Activated CD4-positive, alpha-beta memory T cell treated with anti-CD3 and anti-CD28 coated beads, Interleukin-2, amount 10 ng/mL, durations not matched to agents 7 days and 5 days (primary cell): ENCODE measurements around the gene ZAR1. TPM values are rescaled to one million over a fixed set of nuclear protein-coding genes. Genes with fewer than 3 reads are reported as not detected.

Experiments
- CTCF ChIA-PET: fragments of 350-600 bp; sonication (Branson Sonifier 250); formaldehyde crosslinking; loops from one replicate; lab custom pipeline; 2021; ENCODE audit warnings: antibody characterized with exemption, inconsistent platforms; lab: Charles Lee
- POLR2A ChIA-PET: fragments of 350-600 bp; sonication (Branson Sonifier 250); formaldehyde crosslinking; loops from one replicate; lab custom pipeline; 2021; ENCODE audit warnings: antibody characterized with exemption; lab: Charles Lee
- DNase-seq: peaks from one replicate; pipeline ENCODE4 v3.0.0-alpha.2; 2020
- H3K27ac Mint-ChIP-seq: one replicate; pipeline ENCODE4 v1.8.0; 2021; ENCODE audit warnings: mild to moderate bottlenecking, mixed read lengths
- H3K27me3 Mint-ChIP-seq: one replicate; pipeline ENCODE4 v1.8.0; 2021; ENCODE audit warnings: mixed read lengths
- H3K36me3 Mint-ChIP-seq: one replicate; pipeline ENCODE4 v1.8.0; 2021; ENCODE audit warnings: low read depth, mixed read lengths
- H3K4me1 Mint-ChIP-seq: one replicate; pipeline ENCODE4 v1.8.0; 2021; ENCODE audit warnings: mixed read lengths
- H3K4me3 Mint-ChIP-seq: one replicate; pipeline ENCODE4 v1.8.0; 2021; ENCODE audit warnings: mild to moderate bottlenecking, mixed read lengths
- H3K9me3 Mint-ChIP-seq: one replicate; pipeline ENCODE4 v1.8.0; 2021; ENCODE audit warnings: mixed read lengths
- total RNA-seq, 2 experiments: library from RNA; stranded (reverse); gene quantifications; one replicate each; pipeline ENCODE4 v1.2.3, GENCODE V29; 2021

The ZAR1 gene
- total RNA-seq, 2 experiments from 2014 or later, result not detected

DNA sequence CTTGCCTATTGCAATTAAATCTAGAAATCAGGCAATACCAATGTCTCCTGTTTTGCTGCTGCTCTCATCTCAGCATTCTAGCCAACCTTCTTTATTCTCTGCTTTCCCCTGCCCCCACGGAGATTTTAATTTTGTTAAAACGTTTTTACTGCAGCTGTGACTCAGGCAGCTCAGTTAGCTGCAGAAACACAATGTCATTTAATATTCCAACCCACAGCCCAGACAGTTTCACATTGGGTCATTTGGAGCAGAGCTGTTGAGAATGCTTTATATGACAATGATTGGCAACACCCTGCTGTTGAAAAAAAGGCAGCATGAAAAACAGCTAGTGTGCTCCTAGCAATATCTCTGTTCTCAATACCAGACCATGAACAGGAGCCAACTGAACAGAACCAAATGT, 19.5 kb upstream of the ZAR1 start:
- Mint-ChIP-seq H3K36me3 (no peaks in the 10 kb centered on the region), H3K27me3 (peaks cover 10% of the 10 kb centered on the region), H3K4me3 (no peak overlapping the region), H3K27ac (no peak overlapping the region), H3K4me1 (no peaks in the 10 kb centered on the region), H3K9me3 (no peaks in the 10 kb centered on the region)
- ChIA-PET POLR2A (no interaction called here), CTCF (no interaction called here)
- DNase-seq, result no peak

- Mint-ChIP-seq H3K36me3 (no peaks in the 10 kb centered on the region), H3K9me3 (no peaks in the 10 kb centered on the region), H3K4me3 (no peak overlapping the region), H3K4me1 (no peaks in the 10 kb centered on the region), H3K27me3 (peaks cover 15% of the 10 kb centered on the region), H3K27ac (no peak overlapping the region)
- POLR2A ChIA-PET, result no interaction called here
- CTCF ChIA-PET, result no interaction called here
- DNase-seq, result no peak
These were observed 17.3 kb upstream of the ZAR1 start for GRCh38 chr4:48472794-48473193.

DNA sequence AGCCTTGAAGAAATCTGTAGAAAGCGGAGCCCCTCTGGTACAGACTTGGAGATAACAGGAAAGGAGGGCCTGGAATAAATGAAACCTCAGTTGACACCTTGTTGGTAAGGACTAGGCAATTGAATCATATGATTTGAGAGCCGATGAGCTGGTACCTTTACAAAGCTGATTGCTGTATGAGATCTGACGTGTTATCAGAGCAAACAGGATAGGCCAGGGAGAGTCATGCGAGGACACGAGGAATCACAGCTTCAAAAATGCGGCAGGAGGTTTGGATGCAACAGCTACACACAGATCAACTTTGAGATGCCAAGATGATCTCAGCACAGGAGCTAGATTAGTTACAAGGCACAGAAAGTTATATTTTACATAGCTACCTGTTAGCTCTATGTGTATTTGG, 14.3 kb upstream of the ZAR1 start:
- no peak overlapping the region for H3K4me3 Mint-ChIP-seq
- ChIA-PET CTCF (interaction anchor here (1.3 kb wide), 1 partner anchor 469 kb away, joined by 3 read pairs; no protein-coding TSS in a partner anchor), POLR2A (no interaction called here)
- DNase-seq, result no peak
- H3K36me3 Mint-ChIP-seq, result no peaks in the 10 kb centered on the region
- no peaks in the 10 kb centered on the region for H3K4me1 Mint-ChIP-seq
- H3K27ac Mint-ChIP-seq, result no peak overlapping the region
- peaks cover 17% of the 10 kb centered on the region for H3K27me3 Mint-ChIP-seq
- no peaks in the 10 kb centered on the region for H3K9me3 Mint-ChIP-seq

- ChIA-PET POLR2A (no interaction called here), CTCF (no interaction called here)
- H3K36me3 Mint-ChIP-seq, result no peaks in the 10 kb centered on the region
- peaks cover 40% of the 10 kb centered on the region for H3K27me3 Mint-ChIP-seq
- H3K27ac Mint-ChIP-seq, result no peak overlapping the region
- DNase-seq, result no peak
- H3K9me3 Mint-ChIP-seq, result no peaks in the 10 kb centered on the region
- H3K4me3 Mint-ChIP-seq, result no peak overlapping the region
- peaks cover 5% of the 10 kb centered on the region for H3K4me1 Mint-ChIP-seq
These were observed 11.8 kb upstream of the ZAR1 start for GRCh38 chr4:48478273-48478672.

- no peaks in the 10 kb centered on the region for H3K9me3 Mint-ChIP-seq
- no peak for DNase-seq
- H3K36me3 Mint-ChIP-seq, result no peaks in the 10 kb centered on the region
- no peak overlapping the region for H3K4me3 Mint-ChIP-seq
- CTCF ChIA-PET, result no interaction called here
- H3K27ac Mint-ChIP-seq, result no peak overlapping the region
- peaks cover 53% of the 10 kb centered on the region for H3K27me3 Mint-ChIP-seq
- H3K4me1 Mint-ChIP-seq, result peaks cover 16% of the 10 kb centered on the region
- POLR2A ChIA-PET, result no interaction called here
These were observed 8.5 kb upstream of the ZAR1 start for GRCh38 chr4:48481581-48481980.

- H3K4me3 Mint-ChIP-seq, result peak within 1 kb of the TSS; percentile 23
- ChIA-PET CTCF (no interaction called here), POLR2A (no interaction called here)
- DNase-seq, result no peak
- no peaks in the 10 kb centered on the region for H3K36me3 Mint-ChIP-seq
- peaks cover 61% of the 10 kb centered on the region for H3K27me3 Mint-ChIP-seq
- H3K4me1 Mint-ChIP-seq, result peaks cover 16% of the 10 kb centered on the region
- no peak within 1 kb of the TSS for H3K27ac Mint-ChIP-seq
- no peaks in the 10 kb centered on the region for H3K9me3 Mint-ChIP-seq
These were observed 6.9 kb upstream of the ZAR1 start, which contains the start of gene SLC10A4 for GRCh38 chr4:48483006-48483776. SLC10A4 (plus strand) TSS chr4:48483343; CDS start chr4:48483562, 219 bp downstream.

DNA sequence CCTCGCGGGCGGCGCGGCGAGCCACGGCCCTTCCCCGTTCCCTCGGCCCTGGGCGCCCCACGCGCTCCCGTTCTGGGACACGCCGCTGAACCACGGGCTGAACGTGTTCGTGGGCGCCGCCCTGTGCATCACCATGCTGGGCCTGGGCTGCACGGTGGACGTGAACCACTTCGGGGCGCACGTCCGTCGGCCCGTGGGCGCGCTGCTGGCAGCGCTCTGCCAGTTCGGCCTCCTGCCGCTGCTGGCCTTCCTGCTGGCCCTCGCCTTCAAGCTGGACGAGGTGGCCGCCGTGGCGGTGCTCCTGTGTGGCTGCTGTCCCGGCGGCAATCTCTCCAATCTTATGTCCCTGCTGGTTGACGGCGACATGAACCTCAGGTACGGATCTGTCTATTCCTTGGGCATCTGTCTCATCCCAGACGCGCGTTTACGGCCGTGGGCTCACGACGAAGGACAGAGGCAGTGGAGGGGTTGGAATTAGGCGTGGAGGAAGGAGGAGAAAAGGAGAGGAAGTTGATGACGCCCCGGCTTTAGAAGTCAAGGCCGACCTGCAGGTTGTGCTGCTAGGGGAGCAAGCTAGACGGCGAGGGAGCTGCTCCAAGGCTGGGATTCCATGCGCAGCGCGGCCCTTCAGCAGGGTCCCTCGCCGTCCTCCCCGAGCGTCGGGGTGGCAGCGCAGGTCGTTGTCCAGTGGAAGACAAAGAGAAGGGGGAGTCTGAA, 6.1 kb upstream of the ZAR1 start:
- ChIA-PET POLR2A (interaction anchor here (1.1 kb wide), 1 partner anchor 141 kb away, joined by 3 read pairs; no protein-coding TSS in a partner anchor), CTCF (no interaction called here)
- Mint-ChIP-seq H3K27ac (no peak overlapping the region), H3K27me3 (peaks cover 66% of the 10 kb centered on the region), H3K4me1 (peaks cover 16% of the 10 kb centered on the region), H3K36me3 (no peaks in the 10 kb centered on the region), H3K9me3 (no peaks in the 10 kb centered on the region), H3K4me3 (peak overlapping the region; percentile 23)
- DNase-seq, result no peak

- Mint-ChIP-seq H3K27ac (no peak overlapping the region), H3K36me3 (no peaks in the 10 kb centered on the region), H3K27me3 (peaks cover 70% of the 10 kb centered on the region), H3K4me3 (no peak overlapping the region), H3K4me1 (peaks cover 19% of the 10 kb centered on the region), H3K9me3 (no peaks in the 10 kb centered on the region)
- CTCF ChIA-PET, result no interaction called here
- POLR2A ChIA-PET, result interaction anchor here (1.1 kb wide), 1 partner anchor 142 kb away, joined by 3 read pairs; no protein-coding TSS in a partner anchor
- DNase-seq, result no peak
These were observed 5.4 kb upstream of the ZAR1 start for GRCh38 chr4:48484494-48485168.

DNA sequence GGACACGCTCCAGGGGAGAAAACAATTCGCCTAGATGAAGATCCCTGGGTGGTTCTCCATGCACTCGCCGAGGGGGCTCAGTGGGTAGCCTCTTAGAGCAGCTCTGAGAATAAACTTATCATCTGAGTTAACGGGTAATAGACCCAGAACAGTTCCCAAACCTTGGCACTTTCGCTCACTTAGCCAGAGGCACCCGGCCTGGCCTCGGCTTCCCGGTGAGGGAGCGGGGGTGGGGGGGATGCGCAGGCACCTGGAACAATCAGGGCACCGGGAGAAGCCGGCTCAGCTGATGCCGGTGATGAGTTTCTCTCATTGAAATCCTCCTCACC, 405 bp upstream of the ZAR1 start:
- peaks cover 7% of the 10 kb centered on the region for H3K4me1 Mint-ChIP-seq
- H3K27me3 Mint-ChIP-seq, result peaks cover 58% of the 10 kb centered on the region
- H3K27ac Mint-ChIP-seq, result no peak overlapping the region
- H3K9me3 Mint-ChIP-seq, result no peaks in the 10 kb centered on the region
- no peak for DNase-seq
- peak overlapping the region; percentile 27 for H3K4me3 Mint-ChIP-seq
- no peaks in the 10 kb centered on the region for H3K36me3 Mint-ChIP-seq
- ChIA-PET CTCF (no interaction called here), POLR2A (no interaction called here)

- H3K27me3 Mint-ChIP-seq, result peaks cover 48% of the 10 kb centered on the region
- no peak overlapping the region for H3K27ac Mint-ChIP-seq
- peaks cover 4% of the 10 kb centered on the region for H3K4me1 Mint-ChIP-seq
- peaks cover under 1% of the 10 kb centered on the region for H3K36me3 Mint-ChIP-seq
- no peak for DNase-seq
- ChIA-PET CTCF (no interaction called here), POLR2A (no interaction called here)
- H3K9me3 Mint-ChIP-seq, result no peaks in the 10 kb centered on the region
- H3K4me3 Mint-ChIP-seq, result no peak overlapping the region
These were observed 845 bp downstream of the ZAR1 start for GRCh38 chr4:48490680-48491513.

DNA sequence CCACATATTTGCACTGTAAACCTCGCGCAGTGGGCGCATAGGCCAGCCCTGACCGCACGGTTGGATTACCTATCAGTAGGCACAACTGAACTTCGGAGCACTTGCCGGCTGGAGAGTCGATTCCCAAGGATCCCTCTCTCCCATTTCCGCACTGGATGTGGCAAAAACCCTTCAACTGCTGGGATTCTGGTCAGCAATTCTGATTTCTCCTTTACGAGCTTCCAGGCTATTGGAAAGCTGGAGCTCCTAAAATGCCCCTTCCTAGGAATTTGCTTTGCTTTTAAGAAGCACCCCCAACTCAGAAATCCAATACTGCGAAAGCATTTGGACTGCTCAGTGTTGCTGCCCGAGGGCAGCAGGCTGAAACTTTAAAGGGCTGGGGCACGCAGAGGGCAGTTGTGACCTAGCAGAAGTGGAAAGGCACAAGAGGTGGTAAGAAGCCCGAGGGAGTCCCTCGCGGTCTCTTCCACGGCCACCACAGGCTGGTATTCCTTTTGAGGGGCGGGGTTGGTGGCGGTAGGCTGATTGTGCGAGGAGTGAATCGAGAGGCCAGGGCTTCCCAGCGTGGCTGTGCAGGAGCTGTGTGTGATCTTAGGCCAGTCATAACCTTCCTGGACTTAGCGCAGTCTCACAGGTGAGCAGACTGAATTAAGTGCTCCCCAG, 1.6 kb downstream of the ZAR1 start:
- Mint-ChIP-seq H3K27me3 (peaks cover 48% of the 10 kb centered on the region), H3K36me3 (peaks cover 6% of the 10 kb centered on the region), H3K4me1 (peaks cover 4% of the 10 kb centered on the region), H3K4me3 (no peak overlapping the region), H3K27ac (no peak overlapping the region), H3K9me3 (no peaks in the 10 kb centered on the region)
- no peak for DNase-seq
- POLR2A ChIA-PET, result no interaction called here
- CTCF ChIA-PET, result no interaction called here

DNA sequence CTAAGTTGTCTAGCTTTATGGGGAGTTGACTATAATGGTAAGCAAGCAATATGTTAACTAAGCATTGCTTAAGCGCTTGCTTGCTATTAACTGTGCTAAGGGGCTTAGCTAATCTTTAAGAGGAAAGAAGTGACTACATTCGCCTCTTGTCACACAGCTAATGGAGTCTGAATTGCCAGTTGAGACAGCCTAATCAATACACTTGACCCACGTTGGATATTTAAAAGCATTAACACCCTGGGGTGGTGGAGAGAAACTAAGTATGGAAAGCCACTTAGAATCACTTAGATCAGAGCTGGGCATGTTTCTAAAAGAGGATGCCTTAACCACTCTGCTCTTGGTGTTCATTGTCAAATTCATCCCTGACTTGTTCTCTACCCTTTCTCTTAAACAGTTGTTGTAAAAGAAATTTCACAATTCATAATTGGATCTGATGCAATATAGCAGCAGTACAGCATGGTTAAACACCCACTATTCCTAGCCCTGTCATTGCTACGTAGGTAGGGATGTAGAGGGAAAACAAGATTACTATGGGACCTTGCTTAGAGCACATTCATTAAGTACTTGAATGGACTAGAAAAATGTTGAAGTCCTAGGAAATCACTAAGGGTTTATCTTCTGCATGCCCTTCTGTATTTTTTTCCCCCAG, 3.5 kb downstream of the ZAR1 start:
- DNase-seq, result no peak
- peaks cover 33% of the 10 kb centered on the region for H3K27me3 Mint-ChIP-seq
- no peaks in the 10 kb centered on the region for H3K9me3 Mint-ChIP-seq
- no peak overlapping the region for H3K4me3 Mint-ChIP-seq
- ChIA-PET POLR2A (interaction anchor here (1.2 kb wide), 1 partner anchor 152 kb away, joined by 3 read pairs; the partner anchor contains the start of gene SLAIN2), CTCF (no interaction called here)
- peaks cover 4% of the 10 kb centered on the region for H3K4me1 Mint-ChIP-seq
- peaks cover 10% of the 10 kb centered on the region for H3K36me3 Mint-ChIP-seq
- H3K27ac Mint-ChIP-seq, result no peak overlapping the region
